ENCODE data around the gene STYX.
A peak's percentile ranks its signal among the peaks of the same experiment; 100 is the strongest.

DNA sequence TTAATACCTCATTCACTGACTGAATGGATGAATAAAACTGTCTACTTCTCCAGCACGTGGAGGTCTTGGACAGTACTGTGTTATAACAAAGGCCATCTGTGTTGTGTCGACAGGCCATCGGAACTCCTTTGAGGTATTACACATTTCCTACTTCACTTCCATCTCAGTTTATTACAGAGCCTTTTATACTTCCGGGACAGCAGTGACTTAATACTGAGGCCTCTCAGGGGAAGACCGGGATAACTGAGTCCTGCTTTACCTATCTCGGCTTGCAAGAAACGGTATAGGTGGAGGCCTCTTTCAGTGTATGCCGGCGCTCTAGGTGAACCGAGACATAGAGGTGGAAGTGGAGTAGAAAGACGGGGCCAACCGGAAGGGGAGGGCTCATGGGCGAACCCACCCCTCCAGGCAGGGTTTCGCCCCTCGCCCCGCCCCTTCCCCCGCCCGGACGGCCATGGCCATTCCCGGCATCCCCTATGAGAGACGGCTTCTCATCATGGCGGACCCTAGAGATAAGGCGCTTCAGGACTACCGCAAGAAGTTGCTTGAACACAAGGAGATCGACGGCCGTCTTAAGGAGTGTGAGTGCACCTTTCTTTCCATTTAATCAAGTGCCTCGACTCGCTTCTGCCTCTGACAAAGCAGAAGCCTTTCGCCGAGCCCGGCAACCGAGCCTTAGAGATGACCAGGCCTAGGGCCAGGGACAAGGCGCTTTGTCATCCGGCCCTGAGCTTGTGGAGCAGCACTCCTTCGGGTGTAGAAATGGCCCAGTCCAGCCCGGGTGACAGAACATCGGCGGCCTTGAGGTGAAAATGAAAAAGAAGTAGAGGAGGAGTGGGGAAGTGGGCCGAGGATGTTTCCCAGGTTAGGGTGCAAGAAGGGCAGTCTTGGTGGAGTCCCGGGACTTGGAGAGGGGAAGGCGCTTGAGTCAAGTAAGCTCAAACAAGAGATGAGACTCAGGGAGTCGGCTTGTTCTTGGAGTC lies 23.0 kb upstream of the STYX start, which contains the start of gene PSMC6:
- TF ChIP-seq EP300 (IDR thresholded peaks at IDR 0.05; ENCODE audit: low read depth) (no peak), POLR2A (IDR thresholded peaks at IDR 0.05) (peak; percentile 85), POLR2AphosphoS5 (IDR thresholded peaks at IDR 0.05) (peak; percentile 80 to 88 (median 84))
- TF ChIP-seq, protein P1, sequence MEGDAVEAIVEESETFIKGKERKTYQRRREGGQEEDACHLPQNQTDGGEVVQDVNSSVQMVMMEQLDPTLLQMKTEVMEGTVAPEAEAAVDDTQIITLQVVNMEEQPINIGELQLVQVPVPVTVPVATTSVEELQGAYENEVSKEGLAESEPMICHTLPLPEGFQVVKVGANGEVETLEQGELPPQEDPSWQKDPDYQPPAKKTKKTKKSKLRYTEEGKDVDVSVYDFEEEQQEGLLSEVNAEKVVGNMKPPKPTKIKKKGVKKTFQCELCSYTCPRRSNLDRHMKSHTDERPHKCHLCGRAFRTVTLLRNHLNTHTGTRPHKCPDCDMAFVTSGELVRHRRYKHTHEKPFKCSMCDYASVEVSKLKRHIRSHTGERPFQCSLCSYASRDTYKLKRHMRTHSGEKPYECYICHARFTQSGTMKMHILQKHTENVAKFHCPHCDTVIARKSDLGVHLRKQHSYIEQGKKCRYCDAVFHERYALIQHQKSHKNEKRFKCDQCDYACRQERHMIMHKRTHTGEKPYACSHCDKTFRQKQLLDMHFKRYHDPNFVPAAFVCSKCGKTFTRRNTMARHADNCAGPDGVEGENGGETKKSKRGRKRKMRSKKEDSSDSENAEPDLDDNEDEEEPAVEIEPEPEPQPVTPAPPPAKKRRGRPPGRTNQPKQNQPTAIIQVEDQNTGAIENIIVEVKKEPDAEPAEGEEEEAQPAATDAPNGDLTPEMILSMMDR (IDR thresholded peaks at IDR 0.05), result no peak

All from transverse colon (tissue), 4 donors.